PC-3 (cell line): ENCODE data around the gene CIP2A.

Experiments
- CTCF ChIP-seq: fragments of 300-600 bp; sonication (generic); conservative IDR thresholded peaks from 2 replicates; pipeline ENCODE4 v1.5.1; 2017; ENCODE audit warnings: antibody characterized with exemption, low read depth, mild to moderate bottlenecking, low read length
- EZH2 ChIP-seq: fragments of 300-600 bp; sonication (generic); IDR thresholded peaks from one replicate; pipeline ENCODE4 v1.6.1; 2017; ENCODE audit warnings: antibody characterized with exemption, mild to moderate bottlenecking, low read length; ENCODE audit not compliant: unreplicated experiment

- TF ChIP-seq CTCF (no peak), EZH2 (no peak)
These were observed 13.2 kb upstream of the CIP2A start for GRCh38 chr3:108602249-108602934.
